ENCODE measurements around the gene ADTRP.

DNA sequence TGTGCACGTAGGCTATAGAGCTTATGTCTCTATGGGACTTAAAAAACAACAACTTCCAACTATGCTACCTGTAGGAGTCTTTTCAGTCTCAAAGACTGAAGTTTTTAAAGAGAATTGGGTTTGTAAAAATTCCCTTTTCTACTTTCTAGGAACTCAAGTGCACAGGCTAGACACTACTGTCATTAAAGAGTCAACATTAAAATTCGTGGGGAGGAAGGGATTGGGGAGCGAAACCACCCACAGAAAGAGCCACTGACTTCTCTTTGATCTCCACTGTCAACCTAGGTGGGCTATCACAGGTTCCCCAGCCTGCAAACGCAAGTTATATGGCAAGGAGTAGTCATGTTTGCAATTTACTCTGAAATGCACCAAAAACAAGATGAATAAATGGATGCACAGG lies 37.7 kb downstream of the ADTRP start:
- TF ChIP-seq, protein P1, sequence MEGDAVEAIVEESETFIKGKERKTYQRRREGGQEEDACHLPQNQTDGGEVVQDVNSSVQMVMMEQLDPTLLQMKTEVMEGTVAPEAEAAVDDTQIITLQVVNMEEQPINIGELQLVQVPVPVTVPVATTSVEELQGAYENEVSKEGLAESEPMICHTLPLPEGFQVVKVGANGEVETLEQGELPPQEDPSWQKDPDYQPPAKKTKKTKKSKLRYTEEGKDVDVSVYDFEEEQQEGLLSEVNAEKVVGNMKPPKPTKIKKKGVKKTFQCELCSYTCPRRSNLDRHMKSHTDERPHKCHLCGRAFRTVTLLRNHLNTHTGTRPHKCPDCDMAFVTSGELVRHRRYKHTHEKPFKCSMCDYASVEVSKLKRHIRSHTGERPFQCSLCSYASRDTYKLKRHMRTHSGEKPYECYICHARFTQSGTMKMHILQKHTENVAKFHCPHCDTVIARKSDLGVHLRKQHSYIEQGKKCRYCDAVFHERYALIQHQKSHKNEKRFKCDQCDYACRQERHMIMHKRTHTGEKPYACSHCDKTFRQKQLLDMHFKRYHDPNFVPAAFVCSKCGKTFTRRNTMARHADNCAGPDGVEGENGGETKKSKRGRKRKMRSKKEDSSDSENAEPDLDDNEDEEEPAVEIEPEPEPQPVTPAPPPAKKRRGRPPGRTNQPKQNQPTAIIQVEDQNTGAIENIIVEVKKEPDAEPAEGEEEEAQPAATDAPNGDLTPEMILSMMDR (IDR thresholded peaks at IDR 0.05), result no peak
- no peak for TF ChIP-seq POLR2A (IDR thresholded peaks at IDR 0.05)
- TF ChIP-seq EP300 (IDR thresholded peaks at IDR 0.05), result no peak
